Measurements from ENCODE around the gene RRAD. TPM values are rescaled to one million over a fixed set of nuclear protein-coding genes. Genes with fewer than 3 reads are reported as not detected.
A peak's percentile ranks its signal among the peaks of the same experiment; 100 is the strongest.
"Not testable (repeated sequence)": the region's sequence is repeated elsewhere in the genome, so short reads cannot be mapped to it uniquely, and the experiment has no call there.

The RRAD gene, protein sequence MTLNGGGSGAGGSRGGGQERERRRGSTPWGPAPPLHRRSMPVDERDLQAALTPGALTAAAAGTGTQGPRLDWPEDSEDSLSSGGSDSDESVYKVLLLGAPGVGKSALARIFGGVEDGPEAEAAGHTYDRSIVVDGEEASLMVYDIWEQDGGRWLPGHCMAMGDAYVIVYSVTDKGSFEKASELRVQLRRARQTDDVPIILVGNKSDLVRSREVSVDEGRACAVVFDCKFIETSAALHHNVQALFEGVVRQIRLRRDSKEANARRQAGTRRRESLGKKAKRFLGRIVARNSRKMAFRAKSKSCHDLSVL
- total RNA-seq: 0.98 TPM

DNA sequence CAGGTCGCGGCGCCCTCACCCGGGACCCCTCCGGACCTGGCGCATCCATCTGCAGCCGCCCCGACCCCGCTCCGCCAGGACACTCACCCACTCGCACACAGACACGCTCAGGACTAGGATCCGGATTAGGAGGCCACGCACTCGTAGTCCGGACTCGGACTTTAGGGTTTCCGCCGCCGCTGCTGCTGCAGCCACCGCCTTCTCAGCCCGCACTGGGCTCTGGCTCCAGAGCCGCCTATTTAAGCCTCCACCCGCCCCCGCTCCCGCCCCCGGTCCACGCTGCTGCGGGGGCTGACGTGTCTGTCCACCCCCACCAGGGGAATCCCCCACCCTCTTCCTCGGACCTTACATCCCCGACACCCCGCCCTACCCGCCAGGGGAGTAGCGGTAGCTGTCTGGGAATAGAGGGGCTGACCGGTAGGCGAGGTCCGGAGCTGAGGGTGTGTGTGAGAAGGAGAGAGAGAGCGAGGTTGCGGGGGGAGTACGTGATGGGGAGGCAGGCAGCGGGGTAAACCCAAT is at the start of gene RRAD:
TSS of gene RRAD (minus strand) at position 214 of the 519 bp plus-strand sequence. CDS start 356 bp downstream, outside the sequence.
- DNase-seq (ENCODE audit: low spot score): no peak
- ATAC-seq: no peak

DNA sequence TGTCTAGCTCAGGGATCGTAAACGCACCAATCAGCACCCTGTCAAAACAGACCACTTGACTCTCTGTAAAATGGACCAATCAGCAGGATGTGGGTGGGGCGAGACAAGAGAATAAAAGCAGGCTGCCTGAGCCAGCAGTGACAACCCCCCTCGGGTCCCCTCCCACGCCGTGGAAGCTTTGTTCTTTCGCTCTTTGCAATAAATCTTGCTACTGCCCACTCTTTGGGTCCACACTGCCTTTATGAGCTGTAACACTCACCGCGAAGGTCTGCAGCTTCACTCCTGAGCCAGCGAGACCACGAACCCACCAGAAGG is 49.6 kb upstream of the RRAD start:
- not testable (repeated sequence) for ATAC-seq; DNase-seq (ENCODE audit: low spot score)

DNA sequence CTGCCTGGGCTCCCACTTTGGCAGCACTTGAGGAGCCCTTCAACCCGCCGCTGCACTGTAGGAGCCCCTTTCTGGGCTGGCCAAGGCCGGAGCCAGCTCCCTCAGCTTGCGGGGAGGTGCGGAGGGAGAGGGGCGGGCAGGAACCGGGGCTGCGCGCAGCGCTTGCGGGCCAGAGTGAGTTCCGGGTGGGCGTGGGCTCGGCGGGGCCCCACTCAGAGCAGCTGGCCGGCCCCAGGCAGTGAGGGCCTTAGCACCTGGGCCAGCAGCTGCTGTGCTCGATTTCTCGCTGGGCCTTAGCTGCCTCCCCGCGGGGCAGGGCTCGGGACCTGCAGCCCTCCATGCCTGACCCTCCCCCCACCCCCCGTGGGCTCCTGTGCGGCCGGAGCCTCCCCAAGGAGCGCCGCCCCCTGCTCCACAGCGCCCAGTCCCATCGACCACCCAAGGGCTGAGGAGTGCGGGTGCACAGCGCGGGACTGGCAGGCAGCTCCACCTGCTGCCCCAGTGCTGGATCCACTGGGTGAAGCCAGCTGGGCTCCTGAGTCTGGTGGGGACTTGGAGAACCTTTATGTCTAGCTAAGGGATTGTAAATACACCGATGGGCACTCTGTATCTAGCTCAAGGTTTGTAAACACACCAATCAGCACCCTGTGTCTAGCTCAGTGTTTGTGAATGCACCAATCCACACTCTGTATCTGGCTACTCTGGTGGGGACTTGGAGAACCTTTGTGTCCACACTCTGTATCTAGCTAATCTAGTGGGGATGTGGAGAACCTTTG is 49.0 kb upstream of the RRAD start:
- not testable (repeated sequence) for DNase-seq (ENCODE audit: low spot score); ATAC-seq

DNA sequence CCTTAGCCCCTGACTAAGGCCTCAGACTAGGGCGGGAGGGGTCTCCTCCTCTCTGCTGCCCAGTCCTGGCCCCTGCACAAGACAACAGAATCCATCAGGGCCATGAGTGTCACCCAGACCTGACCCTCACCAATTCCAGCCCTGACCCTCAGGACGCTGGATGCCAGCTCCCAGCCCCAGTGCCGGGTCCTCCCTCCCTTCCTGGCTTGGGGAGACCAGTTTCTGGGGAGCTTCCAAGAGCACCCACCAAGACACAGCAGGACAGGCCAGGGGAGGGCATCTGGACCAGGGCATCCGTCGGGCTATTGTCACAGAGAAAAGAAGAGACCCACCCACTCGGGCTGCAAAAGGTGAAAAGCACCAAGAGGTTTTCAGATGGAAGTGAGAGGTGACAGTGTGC is 48.4 kb upstream of the RRAD start:
- DNase-seq (ENCODE audit: low spot score) (no peak), ATAC-seq (no peak)

DNA sequence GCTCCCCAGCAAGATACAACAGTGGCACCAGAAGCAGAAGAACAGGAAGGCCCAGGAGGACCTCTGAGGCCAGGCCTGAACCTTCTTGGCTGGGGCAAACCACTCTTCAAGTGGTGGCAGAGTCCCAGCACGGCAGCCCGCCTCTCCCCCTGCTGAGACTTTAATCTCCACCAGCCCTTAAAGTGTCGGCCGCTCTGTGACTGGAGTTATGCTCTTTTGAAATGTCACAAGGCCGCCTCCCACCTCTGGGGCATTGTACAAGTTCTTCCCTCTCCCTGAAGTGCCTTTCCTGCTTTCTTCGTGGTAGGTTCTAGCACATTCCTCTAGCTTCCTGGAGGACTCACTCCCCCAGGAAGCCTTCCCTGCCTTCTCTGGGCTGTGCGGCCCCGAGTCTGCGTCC is 47.6 kb upstream of the RRAD start:
- no peak for ATAC-seq
- no peak for DNase-seq (ENCODE audit: low spot score)

DNA sequence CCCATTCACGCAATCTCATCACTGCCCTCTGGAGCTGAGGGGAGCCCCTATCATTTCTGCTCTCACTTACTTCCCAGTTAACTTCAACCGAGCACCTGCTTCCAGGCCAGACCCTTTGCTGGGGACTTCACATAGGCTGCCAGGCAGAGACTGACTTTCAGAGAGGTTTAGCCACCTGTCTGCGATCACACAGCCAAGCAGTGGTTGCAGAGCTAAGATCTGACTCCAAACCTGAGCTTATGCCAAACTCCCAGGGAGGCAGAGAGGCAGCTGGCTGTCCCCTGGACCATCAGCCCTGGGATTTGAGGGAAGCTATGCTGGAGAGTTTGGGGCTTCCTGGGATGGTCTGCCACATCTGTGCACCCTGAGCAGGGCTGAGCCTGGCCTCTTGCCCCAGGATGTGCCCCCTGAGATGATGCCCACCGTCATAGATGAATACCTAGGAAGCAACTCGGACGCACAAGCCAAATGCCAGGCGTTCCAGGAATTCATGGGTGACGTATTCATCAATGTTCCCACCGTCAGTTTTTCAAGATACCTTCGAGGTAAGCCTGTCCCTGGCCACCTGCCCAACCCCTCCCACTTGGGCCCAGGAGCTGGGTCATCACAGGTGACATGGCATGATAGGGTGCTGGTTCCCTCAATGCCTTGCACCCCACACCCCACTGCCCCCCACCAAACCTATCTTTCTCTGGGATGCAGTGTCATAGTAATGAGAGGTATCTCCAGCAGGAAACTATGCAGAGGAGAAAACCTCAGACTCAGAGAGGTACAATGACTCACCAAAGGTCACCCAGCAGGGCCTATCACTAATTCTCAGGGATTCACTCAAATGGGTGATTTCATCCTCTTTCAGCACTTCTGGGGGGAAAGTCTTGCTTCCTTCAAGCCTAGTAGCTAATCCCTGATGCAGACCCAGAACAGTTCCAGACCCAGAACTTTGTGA is 45.7 kb upstream of the RRAD start:
- DNase-seq (ENCODE audit: low spot score) (no peak), ATAC-seq (no peak)

DNA sequence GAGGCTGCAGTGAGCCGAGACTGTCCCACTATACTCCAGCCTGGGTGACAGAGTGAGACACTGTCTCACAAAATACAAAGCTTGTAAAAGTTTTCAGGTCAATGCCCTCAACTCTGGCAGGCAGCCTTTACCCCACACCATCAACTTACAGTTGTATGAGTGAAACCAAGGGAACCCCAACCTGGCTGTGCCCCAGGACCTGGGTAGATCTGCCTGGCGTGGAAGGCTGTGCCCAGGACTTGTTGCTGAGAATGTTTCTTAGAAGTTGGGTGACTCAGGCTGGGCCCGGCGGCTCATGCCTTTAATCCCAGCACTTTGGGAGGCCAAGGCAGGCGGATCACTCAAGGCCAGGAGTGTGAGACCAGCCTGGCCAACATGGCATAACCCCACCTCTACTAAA is 43.5 kb upstream of the RRAD start:
- DNase-seq (ENCODE audit: low spot score) (no peak), ATAC-seq (peak; percentile 12)

DNA sequence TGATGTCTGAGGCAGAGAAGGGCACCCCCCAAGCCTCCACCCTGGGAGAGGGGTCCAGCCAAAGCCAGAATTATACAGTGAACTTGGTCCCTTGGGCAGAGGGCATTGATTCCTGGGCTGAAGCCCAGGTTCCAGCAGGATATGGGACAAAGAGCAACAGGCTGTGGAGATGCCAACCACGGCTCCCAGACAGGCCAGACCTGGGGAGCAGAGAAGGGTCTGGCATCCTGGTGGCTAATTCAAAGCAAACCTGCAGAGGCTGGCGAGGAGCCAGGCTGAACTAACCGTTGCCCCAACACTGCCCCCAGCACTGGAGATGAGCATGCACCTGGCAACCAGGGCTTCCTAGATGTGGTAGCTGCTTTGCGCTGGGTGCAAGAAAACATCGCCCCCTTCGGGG is 38.7 kb upstream of the RRAD start:
- peak; percentile 74 for ATAC-seq
- DNase-seq (ENCODE audit: low spot score): peak; percentile 91

DNA sequence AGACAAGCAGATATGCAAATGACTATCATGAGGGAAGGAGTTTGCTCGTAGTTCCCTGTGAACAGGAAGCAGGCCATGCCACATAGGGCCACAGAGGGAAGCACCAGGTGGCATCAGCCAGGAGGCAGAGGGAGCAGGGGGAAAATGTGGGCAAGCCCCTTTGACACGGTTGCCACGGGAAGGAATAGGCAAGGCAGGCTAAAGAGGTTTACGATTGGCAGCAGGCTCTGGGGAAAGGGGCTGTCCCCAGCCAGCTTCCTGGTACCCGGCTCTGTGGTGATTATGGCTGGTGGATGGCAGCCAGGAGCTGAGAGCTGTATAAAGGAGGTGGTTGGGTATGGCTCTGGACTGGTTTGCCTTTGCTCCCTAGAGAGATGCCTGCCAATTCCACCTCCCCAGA is 36.6 kb upstream of the RRAD start:
- ATAC-seq (peak; percentile 66), DNase-seq (ENCODE audit: low spot score) (peak; percentile 88)

DNA sequence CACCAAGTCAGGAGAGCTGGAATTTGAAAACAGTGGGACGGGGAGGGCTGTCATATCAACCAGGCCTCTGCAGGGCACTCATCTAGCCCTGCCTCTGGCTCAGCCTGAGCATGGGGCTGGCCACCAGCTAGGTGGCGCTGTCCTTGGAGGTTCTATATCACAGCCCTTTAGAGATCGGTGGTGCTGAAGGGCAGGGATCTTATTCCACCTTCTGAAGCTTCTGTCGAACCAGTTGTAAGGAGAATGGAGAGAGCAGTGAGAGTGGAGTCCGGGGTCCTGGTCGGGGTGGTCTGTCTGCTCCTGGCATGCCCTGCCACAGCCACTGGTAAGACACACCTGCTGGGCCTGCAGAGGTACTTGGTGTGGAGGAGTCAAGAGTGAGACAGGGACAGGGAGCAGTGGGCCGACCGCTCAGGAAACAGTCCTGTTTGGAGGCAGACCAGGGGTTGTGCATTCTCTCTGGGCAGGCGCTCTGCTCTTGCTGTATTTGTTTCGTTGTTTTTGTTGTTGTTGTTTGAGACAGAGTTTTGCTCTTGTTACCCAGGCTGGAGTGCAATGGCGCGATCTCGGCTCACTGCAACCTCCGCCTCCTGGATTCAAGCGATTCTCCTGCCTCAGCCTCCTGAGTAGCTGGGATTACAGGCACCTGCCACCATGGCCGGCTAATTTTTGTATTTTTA is 35.9 kb upstream of the RRAD start, which contains the start of gene CES3:
TSS of gene CES3 (plus strand) at position 202 of the 680 bp plus-strand sequence. CDS start at position 244, 42 bp downstream.
- DNase-seq (ENCODE audit: low spot score): peak; percentile 79
- ATAC-seq: peak; percentile 70

DNA sequence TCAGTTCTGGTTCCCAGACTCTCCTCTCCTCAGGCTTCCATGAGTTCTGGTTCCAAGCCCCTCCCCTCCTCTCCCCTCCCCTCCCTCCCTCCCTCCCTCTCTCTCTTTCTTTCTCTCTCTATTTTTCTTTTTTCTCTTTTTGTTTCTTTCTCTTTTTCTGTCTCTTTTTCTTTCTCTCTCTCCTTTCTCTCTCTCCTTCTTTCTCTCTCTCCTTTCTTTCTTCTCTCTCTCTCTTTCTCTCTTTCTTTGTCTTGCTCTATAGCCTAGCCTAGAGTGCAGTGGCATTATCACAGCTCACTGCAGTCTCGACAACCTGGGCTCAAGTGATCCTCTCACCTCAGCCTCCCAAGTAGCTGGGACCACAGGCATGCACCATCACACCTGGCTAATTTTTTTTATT is 34.9 kb upstream of the RRAD start:
- no peak for ATAC-seq
- no peak for DNase-seq (ENCODE audit: low spot score)

DNA sequence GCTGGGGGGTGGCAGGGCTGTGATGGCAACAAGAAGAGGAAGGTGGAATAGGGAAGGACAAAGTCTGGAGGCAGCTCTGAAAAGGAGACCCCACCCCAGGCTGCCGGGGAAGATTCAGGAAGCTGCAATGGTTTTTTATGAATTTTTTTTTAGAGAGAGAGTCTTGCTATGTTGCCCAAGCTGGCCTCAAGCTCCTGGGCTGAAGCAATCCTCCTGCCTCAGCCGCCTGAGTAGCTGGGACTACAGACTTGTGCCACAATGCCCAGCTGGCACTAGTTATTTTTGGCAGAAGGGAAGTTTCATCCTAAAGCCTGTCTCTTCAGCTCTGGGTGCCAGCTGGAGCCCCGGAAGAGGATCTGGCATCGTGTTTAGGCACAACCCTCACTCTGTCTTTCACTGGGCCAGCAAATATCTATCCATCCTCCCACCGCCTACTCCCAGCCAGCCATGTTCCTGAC is 34.4 kb upstream of the RRAD start:
- no peak for ATAC-seq
- no peak for DNase-seq (ENCODE audit: low spot score)

DNA sequence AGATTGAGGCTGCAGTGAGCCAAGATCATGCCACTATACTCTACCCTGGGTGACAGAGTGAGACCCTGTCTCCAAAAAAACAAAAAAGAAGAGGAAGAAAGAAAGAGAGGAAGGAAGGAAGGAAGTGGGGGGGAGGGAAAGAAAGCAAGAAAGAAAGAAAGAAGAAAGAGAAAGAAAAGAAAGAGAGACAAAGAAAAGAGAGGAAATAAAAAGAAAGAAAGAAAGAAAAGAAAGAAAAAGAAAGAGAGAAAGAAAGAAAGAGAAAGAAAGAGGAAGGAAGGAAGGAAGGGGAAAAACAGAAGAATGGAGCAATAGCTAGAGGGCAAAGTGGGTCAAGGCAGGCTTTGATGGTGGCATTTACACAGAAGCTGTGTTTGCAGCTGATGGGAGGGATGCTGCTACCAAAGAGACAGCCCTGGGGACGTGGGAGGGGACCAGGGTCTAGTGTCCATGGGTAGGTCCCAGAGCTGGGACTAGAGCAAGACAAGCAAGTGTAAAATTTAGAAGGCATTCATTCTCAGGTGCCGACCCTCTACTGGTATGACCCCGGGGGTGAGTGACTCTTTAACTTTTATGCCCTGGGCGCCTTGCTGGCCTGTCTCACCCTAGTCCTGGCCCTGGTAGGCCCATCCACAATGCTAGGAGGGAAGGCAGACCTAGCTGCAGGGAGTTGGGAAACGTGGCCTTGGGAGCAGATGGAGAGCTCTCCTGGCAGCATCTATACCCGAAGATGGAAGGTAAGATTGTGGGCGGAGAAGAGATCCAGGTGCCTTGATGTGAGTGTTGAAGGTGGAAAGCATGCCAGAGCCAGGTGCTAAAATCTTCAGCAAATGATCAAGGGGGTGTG is 33.7 kb upstream of the RRAD start:
- no peak for DNase-seq (ENCODE audit: low spot score)
- ATAC-seq: no peak

DNA sequence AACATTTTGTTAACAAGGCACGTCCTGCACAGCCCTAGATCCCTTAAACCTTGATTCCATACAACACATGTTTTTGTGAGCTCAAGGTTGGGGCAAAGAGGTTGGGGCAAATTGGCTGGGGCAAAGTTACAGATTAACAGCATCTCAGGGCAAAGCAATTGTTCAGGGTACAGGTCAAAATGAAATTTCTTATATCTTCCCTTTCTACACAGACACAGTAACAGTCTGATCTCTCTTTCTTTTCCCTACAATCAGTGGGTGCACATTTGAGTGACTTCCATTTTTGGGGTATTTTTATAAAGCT is 30.8 kb upstream of the RRAD start:
- ATAC-seq; DNase-seq (ENCODE audit: low spot score): not testable (repeated sequence)

DNA sequence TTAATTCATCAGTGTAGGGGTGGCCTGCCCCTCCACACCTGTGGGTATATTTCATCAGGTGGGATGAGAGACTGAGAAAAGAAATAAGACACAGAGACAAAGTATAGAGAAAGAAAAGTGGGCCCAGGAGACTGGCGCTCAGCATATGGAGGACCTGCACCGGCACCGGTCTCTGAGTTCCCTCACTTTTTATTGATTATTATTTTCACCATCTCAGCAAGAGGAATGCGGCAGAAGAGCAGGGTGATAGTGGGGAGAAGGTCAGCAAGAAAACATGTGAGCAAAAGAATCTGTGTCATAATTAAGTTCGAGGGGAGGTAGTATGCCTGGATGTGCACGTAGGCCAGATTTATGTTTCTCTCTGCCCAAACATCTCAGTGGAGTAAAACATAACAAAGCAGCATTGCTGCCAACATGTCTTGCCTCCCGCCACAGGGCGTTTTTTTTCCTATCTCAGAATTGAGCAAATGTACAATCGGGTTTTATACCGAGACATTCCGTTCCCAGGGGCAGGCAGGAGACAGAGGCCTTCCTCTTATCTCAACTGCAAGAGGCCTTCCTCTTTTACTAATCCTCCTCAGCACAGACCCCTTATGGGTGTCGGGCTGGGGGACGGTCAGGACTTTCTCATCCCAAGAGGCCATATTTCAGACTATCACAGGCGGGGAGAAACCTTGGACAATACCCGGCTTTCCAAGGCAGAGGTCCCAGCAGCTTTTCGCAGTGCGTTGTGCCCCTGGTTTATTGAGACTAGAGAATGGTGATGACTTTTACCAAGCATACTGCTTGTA is 30.2 kb upstream of the RRAD start:
- DNase-seq (ENCODE audit: low spot score); ATAC-seq: not testable (repeated sequence)

DNA sequence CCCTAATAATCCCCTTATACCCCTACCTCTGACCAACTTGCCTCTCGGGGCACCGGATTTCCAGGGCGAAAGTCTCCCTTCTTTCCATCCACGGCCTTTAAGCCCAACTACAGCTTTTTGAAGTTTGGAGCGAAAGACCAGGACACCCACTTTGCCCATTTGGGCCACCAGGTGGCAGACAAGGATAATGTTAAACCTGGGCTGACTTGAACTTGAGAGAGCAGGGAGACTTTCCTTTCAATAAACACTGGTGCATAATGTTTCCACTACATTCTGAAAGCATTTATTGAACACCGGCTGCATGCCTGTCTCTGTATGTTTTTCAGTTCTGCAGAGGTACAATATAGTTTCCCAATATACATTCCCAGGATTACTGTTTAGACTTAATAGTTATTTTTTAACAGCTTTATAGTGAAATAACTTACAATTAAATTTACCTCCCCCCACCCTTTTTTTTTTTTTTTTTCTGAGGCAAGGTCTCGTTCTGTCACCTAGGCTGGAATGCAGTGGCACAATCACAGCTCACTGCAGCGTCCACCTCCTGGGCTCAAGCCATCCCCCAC is 28.8 kb upstream of the RRAD start:
- peak; percentile 84 for ATAC-seq

DNA sequence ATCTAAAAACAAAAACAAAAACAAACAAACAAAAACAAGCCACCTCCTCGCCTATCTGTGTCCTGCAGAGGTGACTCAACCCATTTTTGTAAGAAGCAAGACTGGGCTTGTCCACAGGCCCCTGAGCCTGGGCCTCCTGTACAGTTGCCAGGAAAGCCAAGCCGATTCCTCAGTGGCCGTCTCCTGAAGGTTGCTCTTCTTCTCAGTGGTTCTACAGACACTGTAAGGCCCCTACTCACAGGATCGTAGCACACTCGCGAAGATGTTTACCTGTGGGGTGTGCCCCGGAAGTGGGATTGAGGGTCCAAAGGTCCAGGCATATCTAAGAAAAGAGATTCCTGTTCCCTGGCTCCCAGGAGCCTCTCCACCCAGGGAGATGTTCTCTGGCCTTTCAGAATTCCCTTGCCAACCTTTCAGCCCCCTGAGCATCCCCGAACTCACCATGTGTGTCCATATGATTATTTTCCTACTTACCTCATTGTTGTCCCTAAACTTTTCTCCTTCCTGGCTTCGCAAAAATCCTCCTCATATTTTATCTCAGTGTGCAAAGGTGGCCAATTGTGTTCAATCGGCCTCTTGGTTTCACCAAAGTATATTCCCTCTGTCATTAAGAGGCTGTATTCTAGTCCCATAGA is 28.2 kb upstream of the RRAD start:
- ATAC-seq: no peak
- no peak for DNase-seq (ENCODE audit: low spot score)

More for the DNA sequence above, 28.8 kb upstream of the RRAD start:
- DNase-seq (ENCODE audit: low spot score): peak; percentile 82

All from left lobe of liver (tissue), 2 donors.